ENCODE results near the gene CCDC178.
A peak's percentile ranks its signal among the peaks of the same experiment; 100 is the strongest.
"Not testable (repeated sequence)": the region's sequence is repeated elsewhere in the genome, so short reads cannot be mapped to it uniquely, and the experiment has no call there.

Gene CCDC178

DNA sequence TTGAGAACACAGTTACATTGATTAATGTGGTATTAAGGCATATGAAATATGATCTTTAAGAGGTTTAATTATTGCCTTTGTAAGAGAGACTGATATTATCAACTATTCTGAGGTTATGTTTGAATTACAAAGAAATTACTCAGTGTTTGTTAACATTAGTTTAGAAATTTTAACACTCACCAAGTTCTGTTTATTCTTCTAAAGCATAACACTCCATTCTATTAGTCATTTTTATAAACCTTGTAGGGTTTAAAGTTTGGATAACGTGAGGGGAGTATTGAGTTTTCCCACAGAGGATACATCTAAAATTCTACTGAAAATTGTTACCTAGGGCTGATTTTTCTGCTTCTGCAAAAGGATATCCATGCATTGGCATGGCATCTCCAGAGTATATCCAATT, 7.7 kb downstream of the CCDC178 start:
- DNase-seq (ENCODE audit: extremely low spot score): no peak
- TF ChIP-seq NFRKB (IDR thresholded peaks at IDR 0.05): no peak
- no peak for TF ChIP-seq ZNF384 (IDR thresholded peaks at IDR 0.05)
- TF ChIP-seq L3MBTL2 (conservative IDR thresholded peaks at IDR 0.05): no peak
- TF ChIP-seq SUZ12 (IDR thresholded peaks at IDR 0.05): no peak
- TF ChIP-seq FOXA1 (IDR thresholded peaks at IDR 0.05): no peak
- no peak for TF ChIP-seq ELF4 (IDR thresholded peaks at IDR 0.05)
- TF ChIP-seq, protein P1, sequence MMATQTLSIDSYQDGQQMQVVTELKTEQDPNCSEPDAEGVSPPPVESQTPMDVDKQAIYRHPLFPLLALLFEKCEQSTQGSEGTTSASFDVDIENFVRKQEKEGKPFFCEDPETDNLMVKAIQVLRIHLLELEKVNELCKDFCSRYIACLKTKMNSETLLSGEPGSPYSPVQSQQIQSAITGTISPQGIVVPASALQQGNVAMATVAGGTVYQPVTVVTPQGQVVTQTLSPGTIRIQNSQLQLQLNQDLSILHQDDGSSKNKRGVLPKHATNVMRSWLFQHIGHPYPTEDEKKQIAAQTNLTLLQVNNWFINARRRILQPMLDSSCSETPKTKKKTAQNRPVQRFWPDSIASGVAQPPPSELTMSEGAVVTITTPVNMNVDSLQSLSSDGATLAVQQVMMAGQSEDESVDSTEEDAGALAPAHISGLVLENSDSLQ (IDR thresholded peaks at IDR 0.05): no peak
- no peak for TF ChIP-seq CTBP1 (IDR thresholded peaks at IDR 0.05; ENCODE audit: borderline replicate concordance)
- POLR2A ChIA-PET: no interaction called here
- CTCF ChIA-PET: no interaction called here

DNA sequence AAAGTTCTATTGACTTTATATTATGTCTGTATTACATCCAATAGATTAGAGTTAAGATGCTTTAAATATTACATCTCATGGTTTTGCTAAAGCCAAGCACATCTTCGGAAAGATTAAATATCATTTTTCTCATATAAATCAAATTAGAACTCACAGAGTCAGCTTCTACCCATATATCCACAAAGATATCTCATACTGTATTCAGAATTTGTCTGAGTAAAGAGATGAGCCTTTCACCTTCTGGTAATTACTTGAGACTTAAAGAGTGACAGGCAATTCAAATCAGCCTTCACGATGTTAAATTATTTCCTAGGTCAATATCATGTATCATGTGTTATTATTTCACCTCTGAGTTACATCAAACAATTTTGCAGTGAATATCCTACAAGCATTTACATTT, 13.0 kb downstream of the CCDC178 start:
- no peak for TF ChIP-seq BHLHE40 (IDR thresholded peaks at IDR 0.05; ENCODE audit: borderline replicate concordance)
- no peak for TF ChIP-seq FOXA1 (IDR thresholded peaks at IDR 0.05)
- TF ChIP-seq CTBP1 (IDR thresholded peaks at IDR 0.05; ENCODE audit: borderline replicate concordance): no peak
- TF ChIP-seq, protein P1 (IDR thresholded peaks at IDR 0.05): no peak
- TF ChIP-seq L3MBTL2 (conservative IDR thresholded peaks at IDR 0.05): no peak
- DNase-seq (ENCODE audit: extremely low spot score): no peak
- CTCF ChIA-PET: interaction anchor here (0.7 kb wide), 1 partner anchor 63 kb away, joined by 3 read pairs; no protein-coding TSS in a partner anchor

DNA sequence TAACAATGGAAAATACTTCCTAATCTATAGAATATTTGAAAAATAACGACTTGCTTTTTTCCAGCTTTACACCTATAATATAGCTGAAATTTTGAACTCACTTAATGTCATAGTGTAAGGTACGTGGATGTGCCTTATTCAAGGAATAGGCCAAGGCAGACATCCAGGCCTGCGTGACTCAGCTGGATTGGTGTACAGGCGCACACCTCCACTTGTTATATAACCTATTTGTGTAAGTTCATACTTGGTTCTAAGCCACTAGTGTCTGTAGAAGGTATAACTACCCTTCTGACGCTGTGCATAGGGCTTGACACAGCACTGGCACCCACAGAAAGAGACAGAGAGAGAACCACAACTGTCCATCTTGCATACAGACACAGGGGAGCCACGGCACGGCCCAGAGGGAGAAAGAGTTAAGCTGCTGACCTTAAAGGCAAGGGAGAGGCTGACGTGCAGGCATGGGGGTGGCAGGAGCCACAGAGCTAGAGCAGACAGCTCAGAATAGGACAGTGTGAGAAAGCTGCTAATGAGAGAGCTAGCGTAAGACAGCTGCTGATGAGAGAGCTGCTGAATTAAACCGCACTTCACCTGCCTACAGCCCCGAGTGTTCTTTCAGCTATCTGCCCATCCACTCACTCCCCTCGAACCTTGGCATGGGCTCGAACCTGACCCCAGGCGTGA, 16.1 kb downstream of the CCDC178 start:
- TF ChIP-seq ARNT (IDR thresholded peaks at IDR 0.05) (no peak), FOXK2 (IDR thresholded peaks at IDR 0.05) (no peak), ELF4 (IDR thresholded peaks at IDR 0.05) (no peak), LEF1 (IDR thresholded peaks at IDR 0.05; ENCODE audit: borderline replicate concordance) (no peak), HDGF (IDR thresholded peaks at IDR 0.05; ENCODE audit: borderline replicate concordance) (no peak), ZNF384 (IDR thresholded peaks at IDR 0.05) (no peak), CTBP1 (IDR thresholded peaks at IDR 0.05; ENCODE audit: borderline replicate concordance) (no peak), SP1 (IDR thresholded peaks at IDR 0.05) (no peak), BHLHE40 (IDR thresholded peaks at IDR 0.05; ENCODE audit: borderline replicate concordance) (no peak), NFRKB (IDR thresholded peaks at IDR 0.05) (no peak), FOXA1 (IDR thresholded peaks at IDR 0.05) (no peak), SUZ12 (IDR thresholded peaks at IDR 0.05) (no peak), TARDBP (IDR thresholded peaks at IDR 0.05) (no peak), FOXM1 (IDR thresholded peaks at IDR 0.05; ENCODE audit: borderline replicate concordance) (no peak), L3MBTL2 (conservative IDR thresholded peaks at IDR 0.05) (no peak)
- TF ChIP-seq, protein P1 (IDR thresholded peaks at IDR 0.05): no peak
- ChIA-PET POLR2A (no interaction called here), CTCF (interaction anchor here (0.6 to 0.7 kb wide), 2 partner anchors 123 to 425 kb away, joined by 3 read pairs; no protein-coding TSS in a partner anchor)
- no peak for DNase-seq (ENCODE audit: extremely low spot score)

More for the DNA sequence above, 13.0 kb downstream of the CCDC178 start:
- POLR2A ChIA-PET: no interaction called here

GRCh38 chr18:33421225-33421624, 19.3 kb downstream of the CCDC178 start:
- POLR2A ChIA-PET: no interaction called here
- no peak for TF ChIP-seq SP1 (IDR thresholded peaks at IDR 0.05)
- TF ChIP-seq FOXM1 (IDR thresholded peaks at IDR 0.05; ENCODE audit: borderline replicate concordance): no peak
- TF ChIP-seq FOXA1 (IDR thresholded peaks at IDR 0.05): no peak
- TF ChIP-seq LEF1 (IDR thresholded peaks at IDR 0.05; ENCODE audit: borderline replicate concordance): no peak
- TF ChIP-seq, protein P1 (IDR thresholded peaks at IDR 0.05): no peak
- no peak for TF ChIP-seq NFRKB (IDR thresholded peaks at IDR 0.05)
- TF ChIP-seq BHLHE40 (IDR thresholded peaks at IDR 0.05; ENCODE audit: borderline replicate concordance): no peak
- DNase-seq (ENCODE audit: extremely low spot score): no peak
- CTCF ChIA-PET: no interaction called here

DNA sequence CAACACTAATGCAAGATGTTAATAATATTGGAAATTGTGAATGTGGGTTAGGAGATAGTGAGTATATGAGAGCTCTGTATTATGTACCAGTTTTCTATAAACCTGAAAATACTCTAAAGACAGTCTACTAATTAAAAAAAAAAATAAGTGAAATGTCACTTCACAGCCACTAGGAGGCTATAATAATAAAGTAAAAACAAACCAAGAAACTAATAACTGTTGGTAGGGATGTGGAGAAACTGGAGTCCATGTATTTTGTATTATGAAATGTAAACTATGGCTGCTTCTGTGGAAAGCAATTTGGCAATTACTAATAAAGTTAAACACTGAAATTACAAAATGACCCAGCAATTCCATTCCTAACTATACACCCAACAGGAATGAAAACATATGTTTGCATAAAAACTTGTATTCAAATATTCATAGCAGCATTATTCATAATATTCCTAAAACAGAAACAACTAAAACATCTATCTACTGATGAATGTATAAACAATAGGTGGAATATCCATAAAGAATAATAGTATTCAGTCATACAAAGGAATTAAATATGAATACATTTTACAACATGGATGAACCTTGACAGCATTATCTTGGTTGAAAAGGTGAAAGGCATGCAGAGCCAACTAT, 36.2 kb downstream of the CCDC178 start:
- DNase-seq (ENCODE audit: extremely low spot score): no peak
- POLR2A ChIA-PET: no interaction called here
- CTCF ChIA-PET: no interaction called here

DNA sequence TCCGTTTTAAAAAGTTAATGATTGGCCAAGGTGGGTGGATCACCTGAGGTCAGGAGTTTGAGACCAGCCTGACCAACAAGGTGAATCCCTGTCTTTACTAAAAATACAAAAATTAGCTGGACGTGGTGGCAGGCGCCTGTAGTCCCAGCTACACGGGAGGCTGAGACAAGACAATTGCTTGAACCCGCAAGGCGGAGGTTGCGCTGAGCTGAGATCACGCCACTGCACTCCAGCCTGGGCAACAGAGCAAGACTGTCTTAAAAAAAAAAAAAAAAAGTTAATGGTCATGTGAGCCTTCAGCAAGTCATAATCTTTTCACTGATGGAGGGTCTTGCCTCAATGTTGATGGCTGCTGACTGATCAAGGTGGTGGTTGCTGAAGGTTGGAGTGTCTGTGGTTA, 41.6 kb downstream of the CCDC178 start:
- DNase-seq (ENCODE audit: extremely low spot score); CTCF ChIA-PET; POLR2A ChIA-PET: not testable (repeated sequence)

More for the DNA sequence above, 36.2 kb downstream of the CCDC178 start:
- TF ChIP-seq, protein P1 (IDR thresholded peaks at IDR 0.05): no peak
- peak; percentile 76 for TF ChIP-seq ZNF384 (IDR thresholded peaks at IDR 0.05)
- no peak for TF ChIP-seq TARDBP (IDR thresholded peaks at IDR 0.05)
- TF ChIP-seq BHLHE40 (IDR thresholded peaks at IDR 0.05; ENCODE audit: borderline replicate concordance): no peak

Measured in HEK293T (cell line).